Endothelial cell of umbilical vein (primary cell): ENCODE measurements around the gene ASXL2. TPM values are rescaled to one million over a fixed set of nuclear protein-coding genes. Genes with fewer than 3 reads are reported as not detected.
A peak's percentile ranks its signal among the peaks of the same experiment; 100 is the strongest.

Source experiments
- BruUV-seq: library from RNA; stranded (reverse); fragments of 400-500 nt; replicated peaks from 2 replicates; lab custom pipeline; 2021; lab: Mats Ljungman, UMichigan
- CTCF ChIA-PET: fragments of 300-600, 350-600 bp; sonication (Branson Sonifier 250); formaldehyde crosslinking; loops from one replicate; lab custom pipeline; 2021; ENCODE audit warnings: antibody characterized with exemption, inconsistent platforms; lab: Charles Lee
- POLR2A ChIA-PET: fragments of 300-600, 350-600 bp; sonication (Branson Sonifier 250); formaldehyde crosslinking; loops from one replicate; lab custom pipeline; 2021; ENCODE audit warnings: antibody characterized with exemption, inconsistent platforms; lab: Charles Lee
- DNase-seq: peaks from one replicate; pipeline ENCODE4 v3.0.0-alpha.2; 2011; ENCODE audit warnings: low read depth, low spot score
- FAIRE-seq: peaks from 2 replicates; lab custom pipeline; 2011; peaks lifted over from hg19 to GRCh38; lab: Jason Lieb, UNC
- H2AFZ ChIP-seq: 2 replicates; pipeline ENCODE4 v1.6.0; 2012; ENCODE audit warnings: low read depth, low read length, control low read depth, inconsistent platforms
- H3K27ac ChIP-seq: 2 replicates; pipeline ENCODE4 v1.5.1; 2011; ENCODE audit warnings: low read depth, mild to moderate bottlenecking, control low read depth, low read length, moderate library complexity; ENCODE audit not compliant: insufficient read depth
- H3K27me3 ChIP-seq, 2 experiments: 2 replicates each; pipeline versions ENCODE4 v1.6.0 to v1.6.1; 2011; ENCODE audit warnings: low read length in 2 of 2, mixed read lengths in 1 of 2; ENCODE audit not compliant: control insufficient read depth in 2 of 2, insufficient read depth in 2 of 2
- H3K36me3 ChIP-seq, 2 experiments: 2 replicates in 1 of 2; 3 replicates in 1 of 2; pipeline ENCODE4 v1.5.1; 2011; ENCODE audit warnings: low read length in 2 of 2, mild to moderate bottlenecking in 1 of 2, moderate library complexity in 1 of 2; ENCODE audit not compliant: control insufficient read depth in 2 of 2, insufficient read depth in 2 of 2; ENCODE audit errors: extremely low read depth in 1 of 2
- H3K4me1 ChIP-seq: 3 replicates; pipeline ENCODE4 v1.5.1; 2011; ENCODE audit warnings: mild to moderate bottlenecking, low read length; ENCODE audit not compliant: control insufficient read depth, insufficient read depth; ENCODE audit errors: extremely low read depth
- H3K4me2 ChIP-seq: 2 replicates; pipeline ENCODE4 v1.6.1; 2011; ENCODE audit warnings: low read length, control low read depth, mixed read lengths; ENCODE audit not compliant: insufficient read depth
- H3K4me3 ChIP-seq, 3 experiments: fragments of 200-600 bp in 1 of 3; sonication (generic), shearing (Covaris generic) in 1 of 3; replicated peaks in 1 of 3; 2 replicates each; pipeline ENCODE4 v1.5.1; 2011 to 2016; ENCODE audit warnings: control low read depth in 3 of 3, low read length in 3 of 3, mild to moderate bottlenecking in 2 of 3, inconsistent platforms in 1 of 3, low read depth in 1 of 3, moderate library complexity in 1 of 3; ENCODE audit not compliant: insufficient read depth in 1 of 3
- H3K79me2 ChIP-seq: 2 replicates; pipeline ENCODE4 v1.6.0; 2012; ENCODE audit warnings: low read length, inconsistent platforms; ENCODE audit not compliant: control insufficient read depth, insufficient read depth
- H3K9ac ChIP-seq: replicated peaks from 2 replicates; pipeline ENCODE3; 2011; ENCODE audit warnings: low read length, control low read depth; ENCODE audit not compliant: insufficient read depth; ENCODE audit errors: extremely low read depth
- H3K9me1 ChIP-seq: replicated peaks from 3 replicates; pipeline ENCODE4 v1.6.0; 2011; ENCODE audit warnings: mild to moderate bottlenecking, low read length; ENCODE audit not compliant: control insufficient read depth, insufficient read depth; ENCODE audit errors: extremely low read depth
- H3K9me3 ChIP-seq: replicated peaks from 2 replicates; pipeline ENCODE4 v1.5.1; 2012; ENCODE audit warnings: low read length, inconsistent platforms; ENCODE audit not compliant: control insufficient read depth, insufficient read depth
- H4K20me1 ChIP-seq: replicated peaks from 2 replicates; pipeline ENCODE3; 2011; ENCODE audit warnings: mild to moderate bottlenecking, low read length; ENCODE audit not compliant: control insufficient read depth, insufficient read depth; ENCODE audit errors: extremely low read depth
- GATA2 ChIP-seq: IDR thresholded peaks from 2 replicates; pipeline ENCODE4 v1.7.0; 2011; ENCODE audit warnings: low read depth, mild to moderate bottlenecking, moderate library complexity, mixed read lengths, low read length; ENCODE audit not compliant: insufficient read length, insufficient read depth
- JUN ChIP-seq: IDR thresholded peaks from 2 replicates; pipeline ENCODE4 v1.6.1; 2011; ENCODE audit warnings: borderline replicate concordance, low read depth; ENCODE audit not compliant: insufficient read length, insufficient read depth
- MYC ChIP-seq: IDR thresholded peaks from one replicate; pipeline ENCODE4 v1.6.1; 2011; ENCODE audit warnings: mild to moderate bottlenecking, low read depth, low read length
- POLR2A ChIP-seq: IDR thresholded peaks from 2 replicates; pipeline ENCODE4 v1.6.1; 2012; ENCODE audit warnings: low read depth, mild to moderate bottlenecking, control low read depth, low read length
- POLR2AphosphoS5 ChIP-seq: IDR thresholded peaks from 2 replicates; pipeline ENCODE4 v1.6.1; 2012; ENCODE audit warnings: low read depth, mild to moderate bottlenecking, control low read depth, low read length, moderate library complexity; ENCODE audit not compliant: insufficient read depth
- dilution Hi-C: fragments of 300-500 bp; cut with MboI; formaldehyde crosslinking; loops from one replicate; pipeline ENCODE4 v1.15.0; 2019; ENCODE audit warnings: low sequenced_read_pairs; ENCODE audit not compliant: extremely low pct_ligation_motif_present
- intact Hi-C: fragments of 100-400 bp; cut with micrococcal nuclease; formaldehyde crosslinking; loops from one replicate; pipeline ENCODE4 v1.10.0; 2022
- polyA plus RNA-seq, 4 experiments: library from polyadenylated mRNA; depleted of rRNA in 3 of 4; stranded (reverse) in 3 of 4; unstranded in 1 of 4; fragments of >200 nt; gene quantifications; 2 replicates each; pipeline versions ENCODE4 v1.2.1 to v1.2.3, GENCODE V29; 2011 to 2012; ENCODE audit warnings: missing spikeins in 1 of 4
- total RNA-seq: library from RNA; stranded (reverse); gene quantifications from 2 replicates; pipeline ENCODE4 v1.2.3, GENCODE V29; 2021
- TF ChIP-seq, protein P1 (sequence below): IDR thresholded peaks from 2 replicates; pipeline ENCODE4 v1.6.1; 2011; ENCODE audit not compliant: insufficient read depth, insufficient read length

ASXL2 gene
- total and polyA plus RNA-seq, 2 donors (not counting 3 experiments of a cell fraction or from before 2014, with no cell fraction given): 6.1 to 33.8 TPM

DNA sequence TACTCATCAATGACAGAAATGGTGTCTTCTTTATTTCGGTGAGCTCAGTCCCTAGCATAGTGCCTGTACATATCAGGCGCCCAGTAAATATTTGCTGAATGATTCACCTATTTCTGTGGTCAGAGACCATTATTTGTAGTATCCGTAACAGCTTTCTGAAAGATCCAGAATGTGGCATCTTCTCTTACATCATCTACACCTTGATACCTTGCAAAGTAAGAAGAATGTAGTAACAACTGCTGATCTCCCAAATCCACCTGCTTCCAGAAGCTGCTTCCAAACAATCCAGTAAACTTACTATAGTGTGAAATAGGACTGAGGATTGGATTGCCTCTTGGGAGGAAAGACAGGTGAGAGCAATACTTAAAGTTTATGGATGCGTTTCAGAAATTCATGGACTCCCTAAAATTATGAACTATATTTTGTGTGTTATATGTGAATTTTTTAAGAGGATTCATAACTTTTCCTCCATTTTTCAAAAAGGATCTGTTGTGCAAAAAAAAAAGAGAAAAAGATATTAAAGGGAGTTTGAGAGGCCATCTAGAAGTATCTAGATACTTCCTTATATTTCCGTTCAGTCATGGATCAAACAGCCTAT lies 945 bp upstream of the ASXL2 start:
- Histone ChIP-seq H3K4me3 (no peak overlapping the region), H2AFZ (peak overlapping the region; percentile 94), H3K9me1 (no peaks in the 10 kb centered on the region), H3K4me2 (peak overlapping the region; percentile 76), H3K79me2 (peaks cover 38% of the 10 kb centered on the region), H3K4me1 (peaks cover 16% of the 10 kb centered on the region), H4K20me1 (peaks cover 2% of the 10 kb centered on the region), H3K27me3 (peaks cover 0 to 5% of the 10 kb centered on the region in 2 experiments), H3K9me3 (no peaks in the 10 kb centered on the region), H3K9ac (no peak overlapping the region), H3K36me3 (peaks cover 0 to 1% of the 10 kb centered on the region in 2 experiments), H3K27ac (peak overlapping the region; percentile 8)
- intact Hi-C loops (loop anchor here (2.0 to 10.0 kb wide), 3 partner anchors 56 to 206 kb away; partner anchors contain the start of genes DTNB and RAB10), dilution Hi-C loops (no loop called here)
- BruUV-seq: no TSS peak
- peak; percentile 5 for DNase-seq
- POLR2A ChIA-PET: interaction anchor here (0.6 to 1.0 kb wide), 2 partner anchors 26 to 1389 kb away, joined by 3 to 4 read pairs; no protein-coding TSS in a partner anchor
- CTCF ChIA-PET: interaction anchor here (1.0 to 1.2 kb wide), 3 partner anchors 14 to 27 kb away, joined by 6 to 12 read pairs (median 6); no protein-coding TSS in a partner anchor
- FAIRE-seq: no peak
- TF ChIP-seq POLR2AphosphoS5 (no peak), JUN (no peak), POLR2A (no peak), GATA2 (no peak), MYC (no peak)
- TF ChIP-seq, protein P1, sequence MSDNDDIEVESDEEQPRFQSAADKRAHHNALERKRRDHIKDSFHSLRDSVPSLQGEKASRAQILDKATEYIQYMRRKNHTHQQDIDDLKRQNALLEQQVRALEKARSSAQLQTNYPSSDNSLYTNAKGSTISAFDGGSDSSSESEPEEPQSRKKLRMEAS: no peak
